ENCODE data around the gene MDN1.

GRCh38 chr6:89787660-89788328 lies 31.8 kb downstream of the MDN1 start:
- TF ChIP-seq, protein P1, sequence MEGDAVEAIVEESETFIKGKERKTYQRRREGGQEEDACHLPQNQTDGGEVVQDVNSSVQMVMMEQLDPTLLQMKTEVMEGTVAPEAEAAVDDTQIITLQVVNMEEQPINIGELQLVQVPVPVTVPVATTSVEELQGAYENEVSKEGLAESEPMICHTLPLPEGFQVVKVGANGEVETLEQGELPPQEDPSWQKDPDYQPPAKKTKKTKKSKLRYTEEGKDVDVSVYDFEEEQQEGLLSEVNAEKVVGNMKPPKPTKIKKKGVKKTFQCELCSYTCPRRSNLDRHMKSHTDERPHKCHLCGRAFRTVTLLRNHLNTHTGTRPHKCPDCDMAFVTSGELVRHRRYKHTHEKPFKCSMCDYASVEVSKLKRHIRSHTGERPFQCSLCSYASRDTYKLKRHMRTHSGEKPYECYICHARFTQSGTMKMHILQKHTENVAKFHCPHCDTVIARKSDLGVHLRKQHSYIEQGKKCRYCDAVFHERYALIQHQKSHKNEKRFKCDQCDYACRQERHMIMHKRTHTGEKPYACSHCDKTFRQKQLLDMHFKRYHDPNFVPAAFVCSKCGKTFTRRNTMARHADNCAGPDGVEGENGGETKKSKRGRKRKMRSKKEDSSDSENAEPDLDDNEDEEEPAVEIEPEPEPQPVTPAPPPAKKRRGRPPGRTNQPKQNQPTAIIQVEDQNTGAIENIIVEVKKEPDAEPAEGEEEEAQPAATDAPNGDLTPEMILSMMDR (IDR thresholded peaks at IDR 0.05) = no peak
- TF ChIP-seq POLR2A (IDR thresholded peaks at IDR 0.05) = no peak

All from stomach (tissue), 4 donors.